Gastrocnemius medialis (tissue), 4 donors: ENCODE measurements around the gene PTPRN2. TPM values are rescaled to one million over a fixed set of nuclear protein-coding genes. Genes with fewer than 3 reads are reported as not detected.

ENCODE experiments used
- ATAC-seq, 2 donors: fragments of 150-250 bp; one replicate each; pipeline ENCODE4 v1.9.1; 2016
- DNase-seq, 2 donors: peaks; one replicate each; pipeline ENCODE4 v3.0.0-alpha.2; 2019
- H3K27ac ChIP-seq, 4 donors: fragments of 200-600 bp; sonication (generic); 1 replicate in 1 of 4; 2 replicates in 3 of 4; pipeline ENCODE4 v1.5.1; 2016 to 2018; ENCODE audit warnings: mild to moderate bottlenecking in 2 of 4, moderate library complexity in 1 of 4
- H3K27me3 ChIP-seq, 3 donors: fragments of 200-600 bp; sonication (generic) in 2 of 3; 1 replicate in 1 of 3; 2 replicates in 2 of 3; pipeline versions ENCODE4 v1.5.1 to v1.6.0; 2016 to 2019; ENCODE audit warnings: mild to moderate bottlenecking in 1 of 3, moderate library complexity in 1 of 3
- H3K36me3 ChIP-seq, 2 donors: fragments of 200-600 bp; sonication (generic) in 1 of 2; one replicate each; pipeline ENCODE4 v1.5.1; 2017 to 2018
- H3K4me1 ChIP-seq, 2 donors: fragments of 200-600 bp; sonication (generic) in 1 of 2; one replicate each; pipeline ENCODE4 v1.5.1; 2016 to 2017; ENCODE audit warnings: mild to moderate bottlenecking in 2 of 2
- H3K4me3 ChIP-seq, 4 donors: fragments of 200-600 bp; sonication (generic) in 3 of 4; 1 replicate in 1 of 4; 2 replicates in 3 of 4; pipeline ENCODE4 v1.5.1; 2016 to 2019; ENCODE audit warnings: mild to moderate bottlenecking in 2 of 4
- H3K9me3 ChIP-seq, 3 donors: fragments of 200-600 bp; sonication (generic) in 2 of 3; 1 replicate in 1 of 3; 2 replicates in 2 of 3; pipeline ENCODE4 v1.5.1; 2016 to 2019
- CTCF ChIP-seq, 5 experiments: fragments of 450-650 bp in 3 of 5; fragments of 200-600 bp in 2 of 5; sonication (generic) in 2 of 5; IDR thresholded peaks in 4 of 5; conservative IDR thresholded peaks in 1 of 5; 1 replicate in 4 of 5; 2 replicates in 1 of 5; pipeline ENCODE4 v1.5.1; 2016 to 2019; ENCODE audit warnings: antibody characterized with exemption in 5 of 5, mild to moderate bottlenecking in 3 of 5, moderate library complexity in 3 of 5
- POLR2A ChIP-seq, 2 donors: fragments of 450-650 bp; IDR thresholded peaks; one replicate each; pipeline ENCODE4 v1.6.1; 2017; ENCODE audit warnings: antibody characterized with exemption in 2 of 2, mild to moderate bottlenecking in 2 of 2, moderate library complexity in 2 of 2
- in situ Hi-C, 4 donors: fragments of 200-750 bp; cut with MboI; loops; one replicate each; pipeline versions ENCODE4 v1.15.0 to v1.8.0; 2017; ENCODE audit warnings: low sequenced_read_pairs in 4 of 4
- intact Hi-C: fragments of 100-400 bp; cut with DNase I; formaldehyde crosslinking; loops from one replicate; pipeline ENCODE4 v1.15.1; 2023; ENCODE audit warnings: low total_unique reads
- total RNA-seq, 4 donors: library from RNA; depleted of rRNA; stranded (reverse); fragments of >200 nt; gene quantifications; one replicate each; pipeline versions ENCODE4 v1.1.0 to v1.2.3, GENCODE V29; 2016

The PTPRN2 gene
- total RNA-seq, 4 donors from 2014 or later, result 0.66 to 0.85 (median 0.81) TPM

- TF ChIP-seq CTCF (IDR thresholded peaks at IDR 0.05 in 4 of 5, conservative IDR thresholded peaks at IDR 0.05 in 1 of 5) (no peak), POLR2A (IDR thresholded peaks at IDR 0.05) (no peak)
- H3K36me3 ChIP-seq, result no peaks in the 10 kb centered on the region
- DNase-seq (no peak), ATAC-seq (no peak)
- intact Hi-C loops, result no loop called here
- no peaks in the 10 kb centered on the region for H3K9me3 ChIP-seq
- in situ Hi-C loops, result no loop called here
- no peak overlapping the region for H3K4me3 ChIP-seq
- no peaks in the 10 kb centered on the region for H3K27me3 ChIP-seq
- no peak overlapping the region for H3K27ac ChIP-seq
- H3K4me1 ChIP-seq, result no peaks in the 10 kb centered on the region
Observed at GRCh38 chr7:157499121-157499834, 1088.3 kb downstream of the PTPRN2 start.

- H3K9me3 ChIP-seq, result no peaks in the 10 kb centered on the region
- H3K27ac ChIP-seq, result no peak overlapping the region
- H3K4me1 ChIP-seq, result no peaks in the 10 kb centered on the region
- no peak for TF ChIP-seq CTCF (IDR thresholded peaks at IDR 0.05 in 4 of 5, conservative IDR thresholded peaks at IDR 0.05 in 1 of 5)
- no peak for TF ChIP-seq POLR2A (IDR thresholded peaks at IDR 0.05)
- no peak overlapping the region for H3K4me3 ChIP-seq
- H3K36me3 ChIP-seq, result no peaks in the 10 kb centered on the region
- H3K27me3 ChIP-seq, result no peaks in the 10 kb centered on the region
- in situ Hi-C loops, result no loop called here
- DNase-seq, result no peak
- ATAC-seq, result no peak
- intact Hi-C loops, result no loop called here
Observed at GRCh38 chr7:157498657-157499056, 1089.0 kb downstream of the PTPRN2 start.

- ATAC-seq, result no peak
- DNase-seq, result no peak
- H3K9me3 ChIP-seq, result no peaks in the 10 kb centered on the region
- no peak overlapping the region for H3K4me3 ChIP-seq
- no peaks in the 10 kb centered on the region for H3K4me1 ChIP-seq
- H3K36me3 ChIP-seq, result no peaks in the 10 kb centered on the region
- H3K27me3 ChIP-seq, result no peaks in the 10 kb centered on the region
- TF ChIP-seq POLR2A (IDR thresholded peaks at IDR 0.05) (no peak), CTCF (IDR thresholded peaks at IDR 0.05 in 4 of 5, conservative IDR thresholded peaks at IDR 0.05 in 1 of 5) (no peak)
- intact Hi-C loops, result no loop called here
- in situ Hi-C loops, result no loop called here
- H3K27ac ChIP-seq, result no peak overlapping the region
Observed at GRCh38 chr7:157497744-157498651, 1089.6 kb downstream of the PTPRN2 start.

GRCh38 chr7:157497367-157497743, 1090.3 kb downstream of the PTPRN2 start:
- intact Hi-C loops, result no loop called here
- Histone ChIP-seq H3K9me3 (no peaks in the 10 kb centered on the region), H3K27me3 (no peaks in the 10 kb centered on the region), H3K36me3 (no peaks in the 10 kb centered on the region), H3K27ac (no peak overlapping the region), H3K4me1 (no peaks in the 10 kb centered on the region), H3K4me3 (no peak overlapping the region)
- in situ Hi-C loops, result no loop called here
- no peak for DNase-seq
- no peak for ATAC-seq
- TF ChIP-seq POLR2A (IDR thresholded peaks at IDR 0.05), result no peak
- no peak for TF ChIP-seq CTCF (IDR thresholded peaks at IDR 0.05 in 4 of 5, conservative IDR thresholded peaks at IDR 0.05 in 1 of 5)
